Brain microvascular endothelial cell (primary cell): Measurements from ENCODE around the gene NOS2.

ENCODE experiments used
- DNase-seq: peaks from one replicate; pipeline ENCODE4 v3.0.0-alpha.2; 2020
- H3K27ac ChIP-seq: fragments of 250-450 bp; sonication (Bioruptor Pico); 2 replicates; pipeline ENCODE4 v1.5.1; 2020; ENCODE audit warnings: mild to moderate bottlenecking, moderate library complexity
- H3K27me3 ChIP-seq: fragments of 250-450 bp; sonication (Bioruptor Pico); replicated peaks from 2 replicates; pipeline ENCODE4 v1.5.1; 2020; ENCODE audit warnings: mild to moderate bottlenecking
- H3K36me3 ChIP-seq: fragments of 250-450 bp; sonication (Bioruptor Pico); replicated peaks from 2 replicates; pipeline ENCODE4 v1.5.1; 2020; ENCODE audit warnings: mild to moderate bottlenecking
- H3K4me3 ChIP-seq: 2 replicates; pipeline ENCODE4 v1.5.1; 2011; ENCODE audit warnings: low read depth, mild to moderate bottlenecking, control low read depth, low read length, moderate library complexity
- in situ Hi-C: cut with HindIII; loops from 2 replicates; pipeline ENCODE4 v1.10.0; 2017; ENCODE audit warnings: low sequenced_read_pairs, low pct_ligation_motif_present
- TF ChIP-seq, protein P1 (sequence below): IDR thresholded peaks from 2 replicates; pipeline ENCODE4 v1.5.1; 2011; ENCODE audit warnings: low read depth, mild to moderate bottlenecking, moderate library complexity, low read length, control low read depth, inconsistent platforms; ENCODE audit errors: missing control alignments

Gene NOS2

DNA sequence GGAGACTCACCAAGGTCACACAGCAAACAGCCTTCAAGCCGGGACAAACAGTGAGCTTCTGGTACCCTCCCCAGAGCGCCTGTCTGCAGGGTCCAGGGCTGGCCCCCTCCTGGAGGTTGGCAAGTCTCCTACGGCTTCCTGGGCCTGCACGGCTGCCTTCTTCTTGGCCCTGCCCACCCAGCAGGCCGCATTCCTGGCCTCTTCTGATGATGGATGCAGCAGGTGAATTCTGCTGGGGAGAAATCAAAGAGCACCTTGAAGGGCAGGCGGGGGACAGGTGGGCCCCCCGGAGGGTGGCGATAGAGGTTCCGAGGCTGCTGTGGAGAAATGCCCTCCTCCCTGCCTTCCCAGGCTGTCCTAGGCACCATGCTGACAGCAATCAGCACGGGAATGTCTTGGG lies 3.8 kb upstream of the NOS2 start:
- in situ Hi-C loops = no loop called here
- H3K27me3 ChIP-seq = peaks cover 3% of the 10 kb centered on the region
- TF ChIP-seq, protein P1, sequence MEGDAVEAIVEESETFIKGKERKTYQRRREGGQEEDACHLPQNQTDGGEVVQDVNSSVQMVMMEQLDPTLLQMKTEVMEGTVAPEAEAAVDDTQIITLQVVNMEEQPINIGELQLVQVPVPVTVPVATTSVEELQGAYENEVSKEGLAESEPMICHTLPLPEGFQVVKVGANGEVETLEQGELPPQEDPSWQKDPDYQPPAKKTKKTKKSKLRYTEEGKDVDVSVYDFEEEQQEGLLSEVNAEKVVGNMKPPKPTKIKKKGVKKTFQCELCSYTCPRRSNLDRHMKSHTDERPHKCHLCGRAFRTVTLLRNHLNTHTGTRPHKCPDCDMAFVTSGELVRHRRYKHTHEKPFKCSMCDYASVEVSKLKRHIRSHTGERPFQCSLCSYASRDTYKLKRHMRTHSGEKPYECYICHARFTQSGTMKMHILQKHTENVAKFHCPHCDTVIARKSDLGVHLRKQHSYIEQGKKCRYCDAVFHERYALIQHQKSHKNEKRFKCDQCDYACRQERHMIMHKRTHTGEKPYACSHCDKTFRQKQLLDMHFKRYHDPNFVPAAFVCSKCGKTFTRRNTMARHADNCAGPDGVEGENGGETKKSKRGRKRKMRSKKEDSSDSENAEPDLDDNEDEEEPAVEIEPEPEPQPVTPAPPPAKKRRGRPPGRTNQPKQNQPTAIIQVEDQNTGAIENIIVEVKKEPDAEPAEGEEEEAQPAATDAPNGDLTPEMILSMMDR = no peak

DNA sequence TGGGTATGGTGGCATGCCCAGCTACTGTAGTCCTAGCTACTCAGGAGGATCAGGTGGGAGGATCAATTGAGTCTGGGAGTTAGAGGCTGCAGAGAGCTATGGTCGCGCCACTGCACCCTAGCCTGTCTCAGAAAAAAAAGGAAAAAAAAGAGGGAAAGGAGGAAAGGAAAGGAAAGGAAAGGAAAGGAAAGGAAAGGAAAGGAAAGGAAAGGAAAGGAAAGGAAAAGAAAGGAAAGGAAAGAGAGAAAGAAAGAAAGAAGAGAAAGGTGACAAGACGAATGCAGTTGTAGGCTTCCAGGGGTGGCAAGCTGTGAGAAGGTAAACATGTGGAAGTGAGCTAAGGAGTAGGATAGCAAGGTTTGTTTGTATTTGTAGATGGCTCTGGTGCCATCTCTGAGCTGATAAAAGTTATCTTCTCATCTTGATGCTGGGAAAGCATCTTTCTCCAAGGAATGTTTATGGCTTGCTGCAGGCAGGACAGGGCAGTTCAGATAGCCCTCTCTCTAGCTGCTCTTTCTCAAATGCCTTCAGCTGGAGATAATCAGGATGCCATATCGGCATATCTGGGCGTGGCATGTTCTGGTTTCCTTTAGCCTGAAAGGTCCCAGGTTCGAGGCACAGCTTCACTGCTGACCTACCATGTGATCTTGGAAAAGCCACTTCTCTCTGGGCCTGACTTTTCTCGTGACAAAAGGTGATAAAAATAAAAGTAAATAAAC lies 2.8 kb upstream of the NOS2 start:
- Histone ChIP-seq H3K4me3 (no peak overlapping the region), H3K36me3 (no peaks in the 10 kb centered on the region), H3K27ac (no peak overlapping the region), H3K27me3 (peaks cover 3% of the 10 kb centered on the region)
- TF ChIP-seq, protein P1 = no peak
- in situ Hi-C loops = no loop called here
- no peak for DNase-seq

More for the DNA sequence above, 3.8 kb upstream of the NOS2 start:
- Histone ChIP-seq H3K36me3 (no peaks in the 10 kb centered on the region), H3K4me3 (no peak overlapping the region), H3K27ac (no peak overlapping the region)
- DNase-seq = no peak

DNA sequence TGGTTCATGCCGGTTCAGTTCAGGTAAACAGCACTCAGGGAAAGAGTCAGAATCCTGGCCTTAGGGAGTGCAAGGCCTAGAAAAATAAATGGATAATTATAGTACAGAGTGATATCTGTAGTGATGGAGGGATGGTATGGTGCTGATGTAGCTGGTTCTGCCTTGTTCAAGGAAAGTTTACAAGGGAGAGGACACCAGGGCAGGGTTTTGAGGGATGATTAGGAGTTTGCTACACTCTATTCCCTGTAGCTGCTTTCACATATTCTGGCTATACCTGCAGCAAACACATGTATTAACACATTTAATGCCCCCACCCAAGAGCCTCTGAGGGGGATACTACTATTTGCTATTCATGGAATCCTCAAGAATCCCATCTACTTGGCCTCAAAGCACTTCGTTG lies 1.7 kb upstream of the NOS2 start:
- in situ Hi-C loops = no loop called here
- Histone ChIP-seq H3K27ac (no peak overlapping the region), H3K36me3 (no peaks in the 10 kb centered on the region), H3K4me3 (no peak overlapping the region), H3K27me3 (peaks cover 3% of the 10 kb centered on the region)
- TF ChIP-seq, protein P1 = no peak
- no peak for DNase-seq

DNA sequence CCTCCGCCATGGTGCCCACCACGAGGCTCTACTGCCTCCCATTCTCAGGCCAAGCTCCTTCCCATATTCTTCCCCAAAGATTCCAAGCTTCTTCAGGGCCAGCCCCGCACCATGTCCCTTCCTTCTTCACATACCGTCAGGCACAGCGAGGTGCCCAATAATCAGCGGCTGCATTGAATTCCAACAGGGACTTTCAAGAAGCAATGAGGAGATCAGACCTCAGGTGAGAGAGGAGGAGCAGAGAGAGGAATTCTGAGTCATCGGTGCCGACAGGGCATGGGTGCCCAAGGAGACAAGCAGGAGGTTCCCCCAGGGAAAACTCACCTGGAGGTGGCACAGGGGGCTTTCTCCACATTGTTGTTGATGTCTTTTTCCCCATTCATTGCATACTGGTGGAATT lies 2.0 kb downstream of the NOS2 start:
- in situ Hi-C loops = no loop called here
- Histone ChIP-seq H3K4me3 (no peak overlapping the region), H3K27ac (no peak overlapping the region), H3K36me3 (no peaks in the 10 kb centered on the region), H3K27me3 (peaks cover 17% of the 10 kb centered on the region)
- TF ChIP-seq, protein P1 = no peak
- DNase-seq = no peak

DNA sequence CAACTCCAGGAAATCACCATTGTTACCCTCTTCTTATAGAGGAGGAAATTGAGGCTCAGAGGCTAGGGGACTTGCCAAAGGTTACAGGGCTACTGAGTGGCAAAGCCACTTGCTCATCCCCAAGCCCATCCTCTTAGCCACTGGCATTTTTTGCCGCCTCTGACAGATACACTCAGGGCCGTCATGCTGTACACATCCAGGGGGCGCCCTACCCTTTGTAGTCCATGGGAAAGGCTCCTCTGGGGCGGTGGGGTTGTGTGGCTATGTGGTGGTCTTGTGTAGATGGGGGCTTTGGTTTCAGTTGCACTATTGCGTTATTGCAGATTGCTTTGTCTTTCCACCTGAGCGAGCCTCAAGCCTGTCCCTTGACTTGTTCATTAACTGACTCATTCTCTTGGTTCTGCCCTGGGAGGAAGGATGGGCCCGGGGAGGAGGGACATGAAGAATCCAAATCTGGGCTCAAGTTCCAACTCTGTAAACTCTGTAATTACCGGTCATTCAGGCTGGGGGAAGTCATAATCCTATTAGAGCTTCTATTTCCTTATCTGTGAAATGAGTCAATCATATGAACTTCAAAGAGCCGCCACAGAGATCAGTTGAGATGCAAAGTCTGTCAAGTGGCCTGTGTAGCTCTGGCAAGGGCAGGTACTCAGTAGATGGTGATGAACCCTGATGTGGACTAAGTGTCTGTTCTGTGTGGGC lies 2.8 kb downstream of the NOS2 start:
- no peak for DNase-seq
- Histone ChIP-seq H3K4me3 (no peak overlapping the region), H3K27me3 (peaks cover 19% of the 10 kb centered on the region), H3K27ac (no peak overlapping the region), H3K36me3 (no peaks in the 10 kb centered on the region)
- TF ChIP-seq, protein P1 = no peak
- in situ Hi-C loops = no loop called here
